Measurements from ENCODE around the gene ACLY. TPM values are rescaled to one million over a fixed set of nuclear protein-coding genes. Genes with fewer than 3 reads are reported as not detected.

The ACLY gene
- total and polyA plus RNA-seq, 11 donors = 8.3 to 55.5 (median 34.7) TPM

DNA sequence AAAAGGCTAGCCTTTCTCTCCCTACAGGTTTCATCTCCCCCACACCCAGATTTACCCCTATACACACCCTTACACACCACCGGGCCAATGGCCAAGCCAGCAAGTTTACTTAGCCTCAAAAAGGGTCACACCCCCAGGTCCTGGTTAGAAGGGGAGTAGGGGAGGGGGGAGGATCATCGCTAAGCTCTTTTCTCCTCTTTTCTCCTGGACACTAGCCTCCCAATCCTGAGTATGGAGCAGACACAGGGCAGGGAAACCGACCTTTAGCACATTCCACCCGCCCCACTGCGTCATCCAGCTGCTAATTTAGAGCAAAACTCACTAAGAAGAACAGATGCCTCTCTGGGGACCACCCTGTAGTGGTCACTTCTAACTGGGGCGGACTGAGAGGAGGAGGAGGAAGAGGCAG lies 4.4 kb downstream of the ACLY start:
- H3K36me3 ChIP-seq = peaks cover 4 to 46% (median 43%) of the 10 kb centered on the region in 9 donors
- H3K9me3 ChIP-seq = no peaks in the 10 kb centered on the region
- H3K27ac ChIP-seq = no peak overlapping the region
- DNase-seq = peak in 2 of 5 donors; percentile 35 to 45
- ATAC-seq = no peak
- intact Hi-C loops (cut with DNase I) = no loop called here
- no peak overlapping the region for H3K4me3 ChIP-seq
- H3K4me1 ChIP-seq = peaks cover 0 to 33% (median 25%) of the 10 kb centered on the region in 12 donors
- no peaks in the 10 kb centered on the region for H3K27me3 ChIP-seq
- WGBS, 4 donors = 70 to 86% (median 73%) methylated on average over 6 of the region's 6 CpGs
- TF ChIP-seq, protein P1, sequence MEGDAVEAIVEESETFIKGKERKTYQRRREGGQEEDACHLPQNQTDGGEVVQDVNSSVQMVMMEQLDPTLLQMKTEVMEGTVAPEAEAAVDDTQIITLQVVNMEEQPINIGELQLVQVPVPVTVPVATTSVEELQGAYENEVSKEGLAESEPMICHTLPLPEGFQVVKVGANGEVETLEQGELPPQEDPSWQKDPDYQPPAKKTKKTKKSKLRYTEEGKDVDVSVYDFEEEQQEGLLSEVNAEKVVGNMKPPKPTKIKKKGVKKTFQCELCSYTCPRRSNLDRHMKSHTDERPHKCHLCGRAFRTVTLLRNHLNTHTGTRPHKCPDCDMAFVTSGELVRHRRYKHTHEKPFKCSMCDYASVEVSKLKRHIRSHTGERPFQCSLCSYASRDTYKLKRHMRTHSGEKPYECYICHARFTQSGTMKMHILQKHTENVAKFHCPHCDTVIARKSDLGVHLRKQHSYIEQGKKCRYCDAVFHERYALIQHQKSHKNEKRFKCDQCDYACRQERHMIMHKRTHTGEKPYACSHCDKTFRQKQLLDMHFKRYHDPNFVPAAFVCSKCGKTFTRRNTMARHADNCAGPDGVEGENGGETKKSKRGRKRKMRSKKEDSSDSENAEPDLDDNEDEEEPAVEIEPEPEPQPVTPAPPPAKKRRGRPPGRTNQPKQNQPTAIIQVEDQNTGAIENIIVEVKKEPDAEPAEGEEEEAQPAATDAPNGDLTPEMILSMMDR (IDR thresholded peaks at IDR 0.05) = no peak
- TF ChIP-seq POLR2A (IDR thresholded peaks at IDR 0.05) = no peak

DNA sequence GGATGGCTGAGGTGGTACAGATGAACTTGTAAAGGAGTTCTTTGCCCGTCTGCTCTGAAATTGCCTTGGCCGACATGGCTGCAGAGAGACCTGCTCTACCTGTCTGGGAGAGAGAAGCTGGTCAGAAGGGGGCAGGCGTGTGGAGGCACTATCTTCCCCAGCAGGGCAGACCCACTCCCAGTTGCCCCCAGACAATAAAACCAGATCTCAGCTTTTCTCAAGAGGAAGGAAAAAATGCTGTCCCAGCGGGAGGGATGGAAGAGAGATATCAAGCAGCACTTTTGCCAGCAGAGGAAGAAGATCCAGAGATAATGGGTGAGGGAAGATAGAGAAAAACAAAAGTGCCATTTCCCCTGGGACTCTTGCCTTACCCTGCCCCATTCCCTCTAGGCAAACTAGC lies 5.0 kb downstream of the ACLY start:
- Histone ChIP-seq H3K9me3 (no peaks in the 10 kb centered on the region), H3K4me3 (no peak overlapping the region), H3K4me1 (peaks cover 0 to 30% (median 24%) of the 10 kb centered on the region in 12 donors), H3K27me3 (no peaks in the 10 kb centered on the region), H3K27ac (no peak overlapping the region), H3K36me3 (peaks cover 4 to 51% (median 49%) of the 10 kb centered on the region in 9 donors)
- ATAC-seq = no peak
- TF ChIP-seq, protein P1 (IDR thresholded peaks at IDR 0.05) = no peak
- no peak for TF ChIP-seq POLR2A (IDR thresholded peaks at IDR 0.05)
- WGBS, 4 donors = 89 to 95% (median 91%) methylated on average over 4 of the region's 4 CpGs
- DNase-seq = no peak
- intact Hi-C loops (cut with DNase I) = no loop called here

DNA sequence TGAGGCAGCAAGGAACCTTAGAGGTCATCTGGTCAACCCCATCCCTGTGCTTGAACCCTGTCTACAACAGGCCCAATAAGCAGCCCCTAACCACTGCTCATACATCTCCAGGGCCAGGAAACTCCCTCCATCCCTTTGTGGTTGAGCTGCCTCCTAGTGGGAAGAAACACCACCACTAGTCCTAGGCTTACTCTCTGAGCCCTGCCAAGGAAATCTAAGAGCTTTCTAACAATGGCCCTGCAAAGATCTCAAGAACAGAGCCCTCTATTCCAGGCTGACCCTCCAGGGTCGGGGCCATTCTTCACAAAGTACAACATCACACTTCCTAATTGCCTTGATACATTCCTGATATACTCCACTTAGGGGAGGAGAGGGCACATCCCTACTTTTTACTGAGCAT lies 5.8 kb downstream of the ACLY start:
- H3K27me3 ChIP-seq = no peaks in the 10 kb centered on the region
- H3K4me3 ChIP-seq = no peak overlapping the region
- 73 to 85% (median 77%) methylated on average over 1 of the region's 1 CpG for WGBS, 4 donors
- no peak for TF ChIP-seq POLR2A (IDR thresholded peaks at IDR 0.05)
- TF ChIP-seq, protein P1 (IDR thresholded peaks at IDR 0.05) = no peak
- H3K36me3 ChIP-seq = peaks cover 4 to 60% (median 57%) of the 10 kb centered on the region in 9 donors
- intact Hi-C loops (cut with DNase I) = no loop called here
- ATAC-seq (no peak), DNase-seq (no peak)
- H3K4me1 ChIP-seq = peaks cover 0 to 28% (median 23%) of the 10 kb centered on the region in 12 donors
- no peak overlapping the region for H3K27ac ChIP-seq
- H3K9me3 ChIP-seq = no peaks in the 10 kb centered on the region

DNA sequence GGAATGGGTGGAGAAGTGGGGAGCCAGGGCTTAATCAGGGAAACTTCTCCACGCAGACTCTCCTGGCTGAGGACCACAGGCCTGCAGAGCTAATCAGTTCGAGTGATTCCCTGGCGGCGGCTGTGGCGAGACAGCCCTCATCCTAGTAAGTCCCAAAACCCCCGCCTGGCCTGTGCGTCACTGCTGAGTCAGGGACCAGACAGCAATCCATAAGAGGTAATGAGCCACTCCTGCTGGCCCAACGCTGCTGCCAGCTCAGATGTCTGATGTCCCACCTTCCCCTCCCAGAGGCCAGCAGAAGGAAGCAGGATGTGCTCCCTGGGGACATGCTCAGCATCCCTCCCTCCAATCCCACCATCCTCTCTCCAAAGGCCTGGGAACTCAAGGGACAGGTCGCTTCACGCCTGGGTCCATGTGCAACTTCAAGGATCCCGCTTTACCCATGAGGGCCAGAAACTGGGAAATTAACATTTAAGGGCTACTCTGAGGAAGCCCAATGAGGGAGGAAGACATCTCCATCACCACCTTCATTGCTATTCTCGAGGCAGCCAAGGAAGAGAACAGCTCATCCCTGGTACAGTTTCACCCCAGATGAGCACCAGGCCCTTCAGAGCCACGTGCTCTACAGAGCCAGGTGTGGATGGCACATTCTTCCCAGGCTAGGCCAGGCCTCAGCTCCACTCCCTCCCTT lies 7.9 kb downstream of the ACLY start:
- 86 to 93% (median 91%) methylated on average over 9 to 13 of the region's 13 CpGs for WGBS, 4 donors
- peaks cover 4 to 79% (median 76%) of the 10 kb centered on the region in 9 donors for H3K36me3 ChIP-seq

More for the DNA sequence above, 7.9 kb downstream of the ACLY start:
- no peak overlapping the region for H3K27ac ChIP-seq
- TF ChIP-seq, protein P1 (IDR thresholded peaks at IDR 0.05) = no peak
- no peaks in the 10 kb centered on the region for H3K27me3 ChIP-seq
- peaks cover 0 to 14% (median 8%) of the 10 kb centered on the region in 12 donors for H3K4me1 ChIP-seq
- H3K9me3 ChIP-seq = no peaks in the 10 kb centered on the region
- H3K4me3 ChIP-seq = no peak overlapping the region
- DNase-seq = no peak
- ATAC-seq = no peak
- intact Hi-C loops (cut with DNase I) = no loop called here

All from heart left ventricle (tissue), 16 donors.